Coronary artery (tissue), 2 donors: ENCODE measurements around the gene LRRC71.

Source experiments
- DNase-seq: peaks from one replicate; pipeline ENCODE4 v3.0.0-alpha.2; 2017; ENCODE audit warnings: low spot score
- H3K27ac ChIP-seq, 2 donors: fragments of 200-600 bp; sonication (generic); one replicate each; pipeline ENCODE4 v1.5.1; 2016 to 2019
- H3K4me3 ChIP-seq: fragments of 200-600 bp; sonication (generic); 2 replicates; pipeline ENCODE4 v1.5.1; 2016; ENCODE audit warnings: mild to moderate bottlenecking, moderate library complexity
- CTCF ChIP-seq: fragments of 200-600 bp; sonication (generic); IDR thresholded peaks from one replicate; pipeline ENCODE4 v1.5.1; 2019; ENCODE audit warnings: antibody characterized with exemption

LRRC71 gene

GRCh38 chr1:156941675-156942074 is 21.2 kb downstream of the LRRC71 start:
- no peak for TF ChIP-seq CTCF
- no peak for DNase-seq
- no peak overlapping the region for H3K27ac ChIP-seq
- no peak overlapping the region for H3K4me3 ChIP-seq

DNA sequence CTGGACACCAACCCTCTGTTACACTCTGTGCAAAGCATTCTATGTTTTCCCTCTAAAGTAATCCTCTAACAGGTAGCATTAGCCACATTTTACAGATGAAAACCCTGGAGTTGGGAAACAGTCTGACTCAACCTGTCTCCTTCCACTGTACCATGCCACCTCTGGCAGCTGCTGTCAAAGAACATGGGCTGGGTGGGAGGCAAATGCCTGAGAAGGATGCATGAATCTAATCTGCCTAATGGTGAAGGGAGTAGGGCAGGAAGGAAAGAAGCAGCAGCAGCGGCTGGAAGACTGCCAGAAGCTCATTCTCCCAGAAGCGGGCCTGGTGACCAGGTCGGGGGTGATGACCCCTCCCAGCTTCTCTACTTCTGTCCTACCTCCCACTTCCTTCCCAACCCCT is 21.7 kb downstream of the LRRC71 start:
- no peak for DNase-seq
- TF ChIP-seq CTCF, result no peak
- H3K27ac ChIP-seq, result no peak overlapping the region
- H3K4me3 ChIP-seq, result no peak overlapping the region

- no peak for TF ChIP-seq CTCF
- Histone ChIP-seq H3K4me3 (no peak overlapping the region), H3K27ac (no peak overlapping the region)
- no peak for DNase-seq
Observed at GRCh38 chr1:156942576-156942975, 22.1 kb downstream of the LRRC71 start.

DNA sequence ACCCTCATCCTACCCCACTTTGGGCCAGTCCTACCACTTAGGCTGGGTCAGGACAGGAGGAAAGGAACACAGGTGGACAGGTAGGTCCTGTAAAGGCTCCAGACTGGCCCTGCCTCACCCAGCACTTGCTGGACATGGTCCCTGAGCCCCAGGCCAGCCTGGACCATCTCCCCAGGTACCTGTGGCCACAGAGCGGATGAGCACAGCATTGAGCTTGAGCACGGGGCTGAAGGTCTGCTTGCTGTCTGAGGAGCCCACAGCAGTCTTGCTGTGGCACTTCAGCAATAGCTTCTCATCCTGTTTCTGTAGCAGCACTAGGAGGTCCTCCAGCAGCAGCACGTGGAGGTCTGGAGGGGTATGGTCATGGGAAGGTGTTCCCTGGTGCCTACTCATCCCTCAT is 23.3 kb downstream of the LRRC71 start:
- Histone ChIP-seq H3K4me3 (no peak overlapping the region), H3K27ac (no peak overlapping the region)
- no peak for DNase-seq
- no peak for TF ChIP-seq CTCF

GRCh38 chr1:156944268-156944667 is 23.8 kb downstream of the LRRC71 start:
- no peak for TF ChIP-seq CTCF
- Histone ChIP-seq H3K27ac (no peak overlapping the region), H3K4me3 (no peak overlapping the region)
- DNase-seq, result no peak

DNA sequence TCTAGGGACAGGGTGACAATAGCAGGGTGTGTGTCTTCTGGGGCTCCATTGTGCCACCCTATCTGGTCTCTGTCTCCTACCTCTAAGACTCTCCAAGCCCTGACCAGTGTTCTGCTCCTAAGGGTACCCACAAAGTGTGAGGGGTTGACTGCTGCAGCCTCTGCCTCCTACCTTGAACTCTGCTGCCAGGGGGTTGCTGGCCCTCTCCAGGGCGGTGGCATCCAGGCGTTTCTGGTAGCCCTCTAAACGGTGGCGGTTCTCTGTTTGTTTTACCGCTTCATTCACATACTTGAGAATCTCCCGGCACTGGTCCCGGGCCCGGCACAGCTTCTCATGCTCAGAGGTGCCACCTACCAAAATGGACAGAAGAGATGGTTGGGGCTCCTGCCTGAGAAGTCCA is 24.4 kb downstream of the LRRC71 start:
- Histone ChIP-seq H3K4me3 (no peak overlapping the region), H3K27ac (no peak overlapping the region)
- no peak for TF ChIP-seq CTCF
- no peak for DNase-seq

- Histone ChIP-seq H3K4me3 (no peak overlapping the region), H3K27ac (no peak overlapping the region)
- no peak for TF ChIP-seq CTCF
- peak; percentile 53 for DNase-seq
Observed at GRCh38 chr1:156945881-156946661, 25.6 kb downstream of the LRRC71 start.
